Ishikawa (cell line): ENCODE data around the gene EMP2.
A peak's percentile ranks its signal among the peaks of the same experiment; 100 is the strongest.

Source experiments
- CEBPB ChIP-seq: IDR thresholded peaks from 2 replicates; pipeline ENCODE4 v1.6.1; 2012
- CREB1 ChIP-seq: IDR thresholded peaks from 2 replicates; pipeline ENCODE4 v1.6.1; 2012; ENCODE audit warnings: low read depth
- EGR1 ChIP-seq: IDR thresholded peaks from 2 replicates; pipeline ENCODE4 v1.6.1; 2012
- EP300 ChIP-seq: IDR thresholded peaks from 2 replicates; pipeline ENCODE4 v1.6.1; 2012; ENCODE audit warnings: borderline replicate concordance
- FOXM1 ChIP-seq: IDR thresholded peaks from 2 replicates; pipeline ENCODE4 v1.6.1; 2012; ENCODE audit warnings: low read depth, borderline replicate concordance
- MAX ChIP-seq: IDR thresholded peaks from 2 replicates; pipeline ENCODE4 v1.6.1; 2012
- NFIC ChIP-seq: IDR thresholded peaks from 2 replicates; pipeline ENCODE4 v1.6.1; 2012
- RAD21 ChIP-seq: IDR thresholded peaks from 2 replicates; pipeline ENCODE4 v1.6.1; 2012; ENCODE audit warnings: low read depth
- TAF1 ChIP-seq: IDR thresholded peaks from 2 replicates; pipeline ENCODE4 v1.6.1; 2012; ENCODE audit warnings: low read depth, mild to moderate bottlenecking
- TCF12 ChIP-seq: IDR thresholded peaks from 2 replicates; pipeline ENCODE4 v1.6.1; 2012; ENCODE audit warnings: low read depth
- TEAD4 ChIP-seq: IDR thresholded peaks from 2 replicates; pipeline ENCODE4 v1.6.1; 2012
- YY1 ChIP-seq: IDR thresholded peaks from 2 replicates; pipeline ENCODE4 v1.6.1; 2012; ENCODE audit warnings: low read depth
- ZBTB7A ChIP-seq: IDR thresholded peaks from 2 replicates; pipeline ENCODE4 v1.6.1; 2012; ENCODE audit warnings: low read depth
- TF ChIP-seq, protein P1 (sequence below): IDR thresholded peaks from 2 replicates; pipeline ENCODE4 v1.6.1; 2012
- TF ChIP-seq, protein P2 (sequence below): IDR thresholded peaks from 2 replicates; pipeline ENCODE4 v1.6.1; 2012; ENCODE audit warnings: low read depth, mild to moderate bottlenecking

Gene EMP2

DNA sequence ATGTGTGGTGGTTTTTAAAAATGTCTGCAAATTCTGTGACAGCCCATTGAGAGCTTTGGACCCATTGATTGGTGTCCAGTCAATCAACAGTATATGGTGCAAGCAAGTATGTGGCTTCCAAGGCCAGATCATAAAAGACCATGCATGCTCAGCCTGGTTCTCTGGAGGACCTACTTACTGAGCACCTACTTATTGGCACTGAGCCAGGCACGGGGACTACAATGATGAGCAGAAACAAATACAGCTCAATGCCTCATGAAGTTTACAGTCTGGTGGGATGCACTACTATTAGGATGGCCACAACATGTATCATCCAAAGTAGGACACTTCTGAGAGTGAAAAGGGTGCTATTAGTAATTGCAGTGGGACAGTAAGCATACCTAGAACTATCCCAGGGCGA is 7.2 kb upstream of the EMP2 start:
- TF ChIP-seq NFIC, result peak; percentile 54
- TF ChIP-seq CEBPB, result no peak

DNA sequence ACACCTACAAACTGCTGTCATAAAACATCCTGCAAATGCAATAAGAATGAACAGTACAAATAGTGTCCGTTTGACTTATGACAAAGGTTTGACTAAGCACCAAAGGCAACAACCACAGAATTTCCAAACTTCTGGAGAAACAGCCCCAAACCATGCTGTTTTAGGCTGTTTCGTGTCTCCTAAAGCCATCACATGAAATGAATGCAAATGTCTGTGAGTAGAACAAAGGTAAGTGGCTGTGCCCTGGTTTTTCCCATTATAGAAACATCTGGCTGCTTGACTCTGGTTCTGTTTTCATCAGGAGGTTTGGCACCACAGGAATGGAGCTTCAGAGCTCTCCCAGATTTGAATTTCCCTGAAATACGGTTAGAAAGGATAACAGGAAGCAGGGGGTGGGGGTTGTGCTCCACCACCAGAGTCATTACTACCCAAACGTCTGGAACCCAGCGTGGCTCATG is 4.6 kb upstream of the EMP2 start:
- TF ChIP-seq EP300, result no peak
- TF ChIP-seq FOXM1, result no peak
- no peak for TF ChIP-seq NFIC
- no peak for TF ChIP-seq CREB1

DNA sequence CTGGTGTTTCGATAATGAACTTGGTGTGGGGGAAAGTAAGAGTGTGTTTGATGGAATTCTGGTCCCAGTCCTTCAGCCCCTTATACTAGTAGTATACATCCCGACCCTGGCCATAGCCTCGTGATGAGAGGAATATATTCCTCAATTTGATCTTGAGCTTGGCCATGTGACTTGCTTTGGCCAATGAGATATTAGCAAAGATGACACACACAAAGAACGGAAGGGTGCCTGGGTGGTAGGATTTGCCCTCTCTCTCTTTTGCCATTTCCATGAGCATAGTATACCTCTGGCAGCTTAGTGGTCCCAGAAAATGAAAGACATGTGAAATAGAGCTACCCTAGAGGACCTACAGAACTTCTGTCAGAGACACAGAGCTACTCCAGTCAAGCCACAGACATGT is 2.9 kb upstream of the EMP2 start:
- TF ChIP-seq, protein P1, sequence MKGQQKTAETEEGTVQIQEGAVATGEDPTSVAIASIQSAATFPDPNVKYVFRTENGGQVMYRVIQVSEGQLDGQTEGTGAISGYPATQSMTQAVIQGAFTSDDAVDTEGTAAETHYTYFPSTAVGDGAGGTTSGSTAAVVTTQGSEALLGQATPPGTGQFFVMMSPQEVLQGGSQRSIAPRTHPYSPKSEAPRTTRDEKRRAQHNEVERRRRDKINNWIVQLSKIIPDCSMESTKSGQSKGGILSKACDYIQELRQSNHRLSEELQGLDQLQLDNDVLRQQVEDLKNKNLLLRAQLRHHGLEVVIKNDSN, result peak; percentile 63
- TF ChIP-seq EGR1 (no peak), CREB1 (no peak), NFIC (no peak), YY1 (no peak), MAX (no peak)

- TF ChIP-seq TAF1 (no peak), CEBPB (0 out of 2 replicates have a peak, but pooled peaks have one; percentile 35)
These were observed 1.1 kb upstream of the EMP2 start for GRCh38 chr16:10581507-10581906.

- TF ChIP-seq EGR1 (no peak), YY1 (no peak), CREB1 (no peak), TEAD4 (no peak), TCF12 (no peak), CEBPB (no peak)
- TF ChIP-seq, protein P1, result no peak
These were observed 467 bp upstream of the EMP2 start for GRCh38 chr16:10580883-10581247.

GRCh38 chr16:10579575-10579964 is 828 bp downstream of the EMP2 start:
- no peak for TF ChIP-seq ZBTB7A
- no peak for TF ChIP-seq CREB1
- TF ChIP-seq EGR1, result no peak
- no peak for TF ChIP-seq NFIC

DNA sequence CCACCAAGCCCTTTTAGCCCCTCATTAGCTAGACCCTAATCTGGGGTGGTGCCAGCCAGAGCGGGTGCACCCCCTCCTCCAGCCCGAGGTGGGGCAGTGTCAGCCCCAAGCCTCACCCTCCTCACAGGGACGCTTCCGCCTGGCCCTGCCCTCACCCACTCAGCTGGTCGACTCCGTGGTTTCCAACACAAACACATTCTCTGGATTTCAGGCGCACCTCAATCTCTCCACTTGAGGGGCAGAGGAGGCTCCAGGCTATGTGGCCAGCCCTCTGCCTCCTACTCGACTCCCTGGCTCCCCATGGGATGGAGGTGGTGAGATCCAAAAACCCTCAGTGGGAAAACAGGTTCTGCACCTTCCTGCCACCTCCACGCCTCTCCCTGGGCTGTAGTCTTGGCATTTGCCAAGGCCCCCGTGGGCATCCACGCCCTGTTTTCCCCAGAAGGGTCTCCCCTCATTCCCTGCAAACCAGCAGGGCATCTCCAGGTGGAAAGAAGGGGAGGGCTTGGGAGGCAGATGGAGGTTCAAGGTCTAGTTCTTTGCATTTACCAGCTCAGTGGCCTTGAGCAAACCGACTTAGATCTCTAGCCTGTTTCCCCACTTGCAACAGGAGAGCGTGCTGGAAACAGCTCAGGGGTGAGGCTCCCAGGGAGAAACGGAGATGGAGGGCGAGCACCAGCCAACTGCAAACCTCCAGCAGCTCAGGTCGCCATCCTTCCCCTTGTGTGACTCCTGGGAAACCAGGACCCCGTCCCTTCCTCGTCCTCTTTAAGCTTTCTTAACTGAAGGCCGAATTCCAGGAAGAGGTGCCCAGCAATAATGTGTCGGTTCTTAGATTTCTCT is 1.7 kb downstream of the EMP2 start:
- TF ChIP-seq EP300 (0 out of 2 replicates have a peak, but pooled peaks have one; percentile 14), CREB1 (no peak), MAX (0 out of 2 replicates have a peak, but pooled peaks have one; percentile 35), CEBPB (no peak), TCF12 (peak; percentile 47; the same call in 1 of the 2 replicates), NFIC (peak; percentile 44; the same call in 1 of the 2 replicates)

DNA sequence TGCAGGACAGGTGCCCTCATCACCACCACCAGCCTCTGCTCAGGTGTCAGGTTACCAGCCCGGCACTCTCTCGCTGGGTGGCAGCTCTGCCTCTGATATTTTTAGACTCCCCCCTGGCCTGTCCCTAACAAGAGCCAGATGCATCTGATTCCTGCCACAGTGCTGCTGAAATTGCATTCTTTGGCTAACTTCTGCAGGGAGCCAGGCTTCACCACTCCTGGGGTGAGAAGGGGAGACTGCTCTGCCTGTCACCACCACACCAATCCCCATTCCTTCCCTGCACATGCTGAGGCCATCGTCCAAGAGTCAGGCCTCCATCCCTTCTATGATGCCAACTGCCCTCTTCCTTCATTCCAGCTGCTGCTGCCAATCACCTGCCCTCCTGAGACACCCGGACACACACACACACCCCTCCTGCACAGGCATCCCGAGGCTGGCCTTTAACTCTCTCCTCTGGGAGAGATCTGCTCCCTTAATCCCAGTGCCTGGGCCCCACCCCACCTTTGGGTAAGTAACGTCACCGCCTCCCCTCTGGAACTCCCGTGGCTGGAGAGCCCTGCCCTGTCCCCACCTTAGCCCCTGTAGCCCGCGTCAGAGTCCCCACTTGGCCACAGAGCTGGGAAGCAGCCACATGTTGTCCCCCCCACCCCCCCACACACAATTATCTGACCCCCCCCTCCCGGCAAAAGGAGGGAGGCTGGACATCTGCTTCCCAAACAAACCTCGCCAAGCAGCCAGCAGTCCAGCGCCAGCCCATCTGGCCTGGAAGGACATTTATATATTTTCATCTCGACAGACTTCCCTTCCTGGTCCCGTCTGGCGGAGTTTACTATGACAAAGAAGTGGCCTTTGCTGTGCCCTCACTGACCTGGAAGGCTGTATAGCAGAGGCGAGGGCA is 2.8 kb downstream of the EMP2 start:
- TF ChIP-seq CEBPB (no peak), YY1 (no peak), EGR1 (no peak), RAD21 (peak; percentile 19; the same call in 1 of the 2 replicates), TEAD4 (no peak), FOXM1 (no peak), TCF12 (peak; percentile 55; the same call in 1 of the 2 replicates), NFIC (no peak), TAF1 (no peak), EP300 (no peak), MAX (no peak), ZBTB7A (no peak), CREB1 (no peak)
- TF ChIP-seq, protein P1, result no peak
- TF ChIP-seq, protein P2, sequence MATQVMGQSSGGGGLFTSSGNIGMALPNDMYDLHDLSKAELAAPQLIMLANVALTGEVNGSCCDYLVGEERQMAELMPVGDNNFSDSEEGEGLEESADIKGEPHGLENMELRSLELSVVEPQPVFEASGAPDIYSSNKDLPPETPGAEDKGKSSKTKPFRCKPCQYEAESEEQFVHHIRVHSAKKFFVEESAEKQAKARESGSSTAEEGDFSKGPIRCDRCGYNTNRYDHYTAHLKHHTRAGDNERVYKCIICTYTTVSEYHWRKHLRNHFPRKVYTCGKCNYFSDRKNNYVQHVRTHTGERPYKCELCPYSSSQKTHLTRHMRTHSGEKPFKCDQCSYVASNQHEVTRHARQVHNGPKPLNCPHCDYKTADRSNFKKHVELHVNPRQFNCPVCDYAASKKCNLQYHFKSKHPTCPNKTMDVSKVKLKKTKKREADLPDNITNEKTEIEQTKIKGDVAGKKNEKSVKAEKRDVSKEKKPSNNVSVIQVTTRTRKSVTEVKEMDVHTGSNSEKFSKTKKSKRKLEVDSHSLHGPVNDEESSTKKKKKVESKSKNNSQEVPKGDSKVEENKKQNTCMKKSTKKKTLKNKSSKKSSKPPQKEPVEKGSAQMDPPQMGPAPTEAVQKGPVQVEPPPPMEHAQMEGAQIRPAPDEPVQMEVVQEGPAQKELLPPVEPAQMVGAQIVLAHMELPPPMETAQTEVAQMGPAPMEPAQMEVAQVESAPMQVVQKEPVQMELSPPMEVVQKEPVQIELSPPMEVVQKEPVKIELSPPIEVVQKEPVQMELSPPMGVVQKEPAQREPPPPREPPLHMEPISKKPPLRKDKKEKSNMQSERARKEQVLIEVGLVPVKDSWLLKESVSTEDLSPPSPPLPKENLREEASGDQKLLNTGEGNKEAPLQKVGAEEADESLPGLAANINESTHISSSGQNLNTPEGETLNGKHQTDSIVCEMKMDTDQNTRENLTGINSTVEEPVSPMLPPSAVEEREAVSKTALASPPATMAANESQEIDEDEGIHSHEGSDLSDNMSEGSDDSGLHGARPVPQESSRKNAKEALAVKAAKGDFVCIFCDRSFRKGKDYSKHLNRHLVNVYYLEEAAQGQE, result no peak
